Stimulated activated CD8-positive, alpha-beta memory T cell treated with anti-CD3 and anti-CD28 coated beads, Interleukin-4, amount 100 ng/mL, for 4 hours (primary cell): ENCODE measurements around the gene RSAD2.
"Not testable (repeated sequence)": the region's sequence is repeated elsewhere in the genome, so short reads cannot be mapped to it uniquely, and the experiment has no call there.

Experiments
- DNase-seq, 2 donors: peaks; one replicate each; pipeline ENCODE4 v3.0.0-alpha.2; 2020; ENCODE audit warnings: low read depth in 2 of 2, low spot score in 1 of 2

RSAD2 gene

DNA sequence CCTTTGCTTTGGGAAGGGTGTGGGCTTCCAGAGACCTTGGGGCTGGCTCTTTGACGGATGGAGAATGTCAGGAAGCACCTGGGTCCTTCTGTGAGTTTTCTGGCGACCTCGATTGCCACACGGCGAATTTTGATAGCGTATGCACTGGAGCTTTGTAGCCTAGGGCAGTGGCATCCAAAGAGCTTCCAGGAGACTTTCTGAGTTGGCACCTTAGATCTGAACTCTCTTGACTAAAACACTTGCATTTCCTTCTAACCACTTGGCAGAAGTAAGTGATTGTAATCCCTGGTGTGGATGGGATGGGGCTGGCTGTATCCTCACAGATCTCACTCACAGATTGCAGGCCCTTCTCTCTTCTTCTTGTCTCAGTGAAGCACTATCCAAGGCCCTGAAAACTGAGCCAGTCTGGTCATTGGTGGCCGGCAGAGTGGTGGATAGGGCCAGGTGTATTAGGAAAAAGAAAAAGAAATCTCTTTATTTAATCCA is 47.4 kb downstream of the RSAD2 start:
- DNase-seq, result no peak

- no peak for DNase-seq
Measured at GRCh38 chr2:6926071-6926732, 48.6 kb downstream of the RSAD2 start.

GRCh38 chr2:6927186-6927585 is 49.6 kb downstream of the RSAD2 start:
- DNase-seq, result no peak

GRCh38 chr2:6927753-6928152 is 50.2 kb downstream of the RSAD2 start:
- DNase-seq, result no peak

GRCh38 chr2:6928452-6928851 is 50.9 kb downstream of the RSAD2 start:
- DNase-seq, result no peak

GRCh38 chr2:6929196-6929819 is 51.7 kb downstream of the RSAD2 start:
- no peak for DNase-seq

- DNase-seq, result no peak
Measured at GRCh38 chr2:6930923-6931647, 53.5 kb downstream of the RSAD2 start.

- DNase-seq, result no peak
Measured at GRCh38 chr2:6931753-6932152, 54.2 kb downstream of the RSAD2 start.

- DNase-seq, result no peak
Measured at GRCh38 chr2:6932206-6932605, 54.6 kb downstream of the RSAD2 start.

DNA sequence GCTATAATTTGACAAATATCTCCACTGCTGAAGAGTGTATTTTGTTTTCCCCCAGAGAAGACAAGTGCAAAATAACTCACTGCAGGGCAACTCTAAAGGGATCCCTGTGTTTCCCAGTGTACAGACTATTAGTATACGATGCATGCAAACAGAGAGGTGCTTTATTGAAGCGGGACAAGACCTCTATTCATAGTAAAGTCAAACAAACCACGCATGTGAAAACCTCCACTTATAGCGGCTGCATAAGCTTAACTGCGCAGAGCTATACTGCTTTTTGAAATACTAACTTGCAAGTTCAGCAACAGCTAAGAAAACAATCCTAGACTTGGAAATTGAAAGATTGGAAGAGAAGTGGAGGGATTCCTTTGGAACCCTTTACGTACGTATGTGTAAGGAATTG is 55.3 kb downstream of the RSAD2 start:
- DNase-seq, result no peak

DNA sequence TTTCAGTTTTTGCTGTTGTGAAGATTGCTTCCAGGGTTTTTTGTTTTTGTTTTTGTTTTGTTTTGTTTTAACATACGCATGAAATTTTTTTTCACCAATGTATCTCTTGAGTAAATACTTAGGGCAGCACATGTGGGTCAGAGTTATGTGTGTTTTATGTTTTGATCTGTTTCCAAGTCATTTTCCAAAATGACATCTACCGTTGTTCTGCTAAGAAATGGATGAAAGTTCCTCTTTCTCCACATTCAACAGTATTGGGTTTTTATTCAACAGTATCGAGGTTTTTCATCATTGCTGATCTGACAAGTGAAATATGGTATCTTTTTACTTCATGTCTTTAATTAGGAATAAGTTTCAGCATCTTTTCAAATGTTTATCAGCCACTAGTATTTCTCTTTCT is 56.3 kb downstream of the RSAD2 start:
- no peak for DNase-seq

DNA sequence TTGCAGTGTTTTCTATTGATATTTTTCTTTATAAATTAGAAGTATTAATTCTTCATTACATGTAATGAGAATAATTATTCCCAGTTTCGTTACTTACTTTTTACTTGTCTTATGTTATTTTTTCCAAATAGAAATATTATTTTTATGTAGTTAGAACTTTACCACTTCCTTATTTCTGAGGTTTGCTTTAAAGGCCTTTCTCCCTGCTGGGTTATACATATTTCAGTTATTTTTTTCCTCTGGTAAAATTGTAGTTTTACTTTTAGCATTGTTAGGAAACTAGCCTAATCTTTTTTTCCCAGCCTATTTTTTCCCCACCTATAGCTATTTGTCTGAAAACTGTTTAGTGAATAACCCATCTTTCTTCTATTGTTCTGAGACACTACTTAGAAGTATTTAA is 56.8 kb downstream of the RSAD2 start:
- no peak for DNase-seq

- DNase-seq, result no peak
Measured at GRCh38 chr2:6934758-6935651, 57.4 kb downstream of the RSAD2 start.

- DNase-seq, result not testable (repeated sequence)
Measured at GRCh38 chr2:6935652-6936020, 58.1 kb downstream of the RSAD2 start.

GRCh38 chr2:6937157-6937556 is 59.6 kb downstream of the RSAD2 start:
- no peak for DNase-seq

GRCh38 chr2:6937582-6937981 is 60.0 kb downstream of the RSAD2 start:
- DNase-seq, result no peak

DNA sequence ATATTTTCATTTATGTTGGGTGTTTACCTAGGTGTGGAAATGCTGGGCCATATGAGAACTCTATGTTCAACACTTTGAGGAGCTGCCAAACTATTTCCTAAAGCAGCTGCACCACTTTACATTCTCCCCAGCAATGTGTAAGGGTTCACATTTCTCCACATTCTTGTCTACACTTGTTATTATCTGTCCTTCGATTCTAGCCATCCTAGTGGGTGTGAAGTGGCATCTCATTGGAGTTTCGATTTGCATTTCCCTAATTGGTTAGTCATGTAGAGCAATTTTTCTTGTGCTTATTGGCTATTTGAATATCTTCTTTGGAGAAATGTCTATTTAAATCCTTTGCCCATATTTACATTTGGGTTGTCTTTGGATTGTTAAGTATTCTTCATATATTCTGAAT is 61.5 kb downstream of the RSAD2 start:
- no peak for DNase-seq

GRCh38 chr2:6940820-6941219 is 63.2 kb downstream of the RSAD2 start:
- DNase-seq, result no peak

DNA sequence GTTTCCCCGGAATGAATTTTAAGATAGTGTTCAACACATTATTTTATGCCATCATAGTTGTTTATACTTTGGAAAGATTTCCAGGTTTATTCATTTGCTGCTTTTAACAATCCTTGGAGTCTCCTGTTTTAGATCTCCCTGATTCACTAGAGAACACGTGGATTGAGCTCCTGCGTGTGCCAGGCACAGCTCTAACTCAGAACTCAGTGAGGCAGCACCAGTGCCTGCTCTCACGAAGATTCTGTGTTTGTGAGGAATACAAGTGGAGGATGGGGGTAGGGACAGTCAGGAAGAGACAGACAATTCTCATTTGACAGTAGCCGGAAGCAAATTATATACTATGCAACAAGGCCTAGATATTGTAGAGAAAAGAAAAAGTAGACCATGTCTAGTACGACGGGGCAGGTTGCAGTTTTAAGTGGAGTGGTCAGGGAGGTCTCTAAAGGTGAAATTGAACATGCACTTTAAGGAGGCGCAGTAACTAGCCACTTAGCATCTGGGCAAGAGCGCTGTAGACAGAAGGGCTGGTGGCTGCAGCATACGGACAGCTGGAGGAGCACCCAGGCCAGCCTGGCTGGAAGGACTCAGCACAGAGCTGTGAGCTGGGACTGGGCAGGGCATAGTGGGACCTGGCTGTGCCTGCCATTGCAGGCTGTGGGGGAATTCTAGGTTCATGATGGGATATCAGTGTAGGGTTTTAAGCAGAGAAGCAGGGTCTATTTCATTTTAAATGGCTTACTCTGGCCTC is 63.9 kb downstream of the RSAD2 start:
- no peak for DNase-seq

DNA sequence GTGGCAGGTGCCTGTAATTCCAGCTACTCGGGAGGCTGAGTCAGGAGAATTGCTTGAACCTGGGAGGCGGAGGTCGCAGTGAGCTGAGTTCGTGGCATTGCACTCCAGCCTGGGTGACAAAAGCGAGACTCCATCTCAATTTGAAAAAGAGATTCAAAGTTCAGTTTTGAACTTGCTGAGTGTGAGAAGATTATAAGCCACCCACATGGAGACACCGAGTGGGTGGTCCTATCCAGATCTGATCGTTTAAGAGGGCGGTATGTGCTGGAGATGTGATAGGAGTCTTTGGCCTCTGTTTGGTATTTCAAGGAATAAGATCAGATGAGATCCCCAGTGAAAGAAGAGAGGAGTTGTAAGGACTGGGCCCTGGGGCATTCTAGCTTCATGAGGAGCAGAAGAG is 65.3 kb downstream of the RSAD2 start:
- no peak for DNase-seq

DNA sequence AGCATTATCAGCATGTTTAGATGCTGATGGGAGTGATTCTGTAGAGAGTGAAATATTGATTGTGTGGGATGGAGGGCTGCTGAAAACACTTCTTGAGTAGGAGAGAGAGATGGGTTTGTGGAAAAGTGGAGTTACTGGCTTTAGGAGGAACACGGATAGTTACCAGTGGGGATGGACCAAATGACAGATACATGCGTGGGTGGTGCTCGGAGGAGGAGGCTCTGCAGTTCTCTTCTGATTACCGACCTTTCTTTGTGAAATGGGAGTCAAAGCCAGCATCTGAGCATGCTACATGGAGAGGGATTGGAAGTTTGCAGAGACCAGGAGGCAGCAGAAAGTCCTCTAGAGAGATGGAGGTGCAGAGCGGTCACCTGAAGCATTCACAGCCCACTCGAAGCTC is 65.9 kb downstream of the RSAD2 start:
- no peak for DNase-seq
